ENCODE results near the gene AP5B1. TPM values are rescaled to one million over a fixed set of nuclear protein-coding genes. Genes with fewer than 3 reads are reported as not detected.

The AP5B1 gene
- total and polyA plus RNA-seq, 2 experiments from 2014 or later = 3.1 to 16.1 TPM

- no peak for DNase-seq (ENCODE audit: low spot score)
- Histone ChIP-seq H2AFZ (no peak overlapping the region; the same call in 1 of the 2 replicates), H3K79me2 (replicated peaks; ENCODE audit: insufficient read depth) (no peaks in the 10 kb centered on the region; the same call in 1 of the 2 replicates), H3K4me3 (peak overlapping the region; percentile 86), H3K27ac (ENCODE audit: low read depth) (no peak overlapping the region), H3K4me2 (peak overlapping the region; percentile 82), H3K4me1 (ENCODE audit: insufficient read depth) (peaks cover 29% of the 10 kb centered on the region), H3K9me2 (ENCODE audit: insufficient read depth) (0 out of 2 replicates have a peak, but pooled peaks cover 2% of the 10 kb centered on the region), H3K36me3 (ENCODE audit: insufficient read depth) (no peaks in the 10 kb centered on the region), H3K27me3 (ENCODE audit: insufficient read depth) (peaks cover 49% of the 10 kb centered on the region), H4K20me1 (replicated peaks; ENCODE audit: insufficient read depth) (no peaks in the 10 kb centered on the region), H3F3A (replicated peaks; ENCODE audit: low read depth) (no peaks in the 10 kb centered on the region)
- no peak for ATAC-seq
- TF ChIP-seq ZNF331 (CRISPR knock-in tag; IDR thresholded peaks at IDR 0.05; ENCODE audit: low read depth) (no peak), ZNF114 (CRISPR knock-in tag; IDR thresholded peaks at IDR 0.05) (no peak), CREB1 (CRISPR knock-in tag; IDR thresholded peaks at IDR 0.05; ENCODE audit: low read depth) (no peak), EZH2phosphoT487 (IDR thresholded peaks at IDR 0.05; ENCODE audit: unreplicated experiment) (no peak), STAT1 (IDR thresholded peaks at IDR 0.05; ENCODE audit: unreplicated experiment) (no peak), ZNF462 (CRISPR knock-in tag; IDR thresholded peaks at IDR 0.05) (no peak), CTCF (conservative IDR thresholded peaks at IDR 0.05; ENCODE audit: low read depth in 2 of 2) (no peak), EZH2 (IDR thresholded peaks at IDR 0.05; ENCODE audit: low read depth, unreplicated experiment) (no peak), POLR2AphosphoS5 (IDR thresholded peaks at IDR 0.05; ENCODE audit: low read depth) (no peak), ETS1 (IDR thresholded peaks at IDR 0.05) (no peak), REST (IDR thresholded peaks at IDR 0.05; ENCODE audit: unreplicated experiment) (no peak), NANOG (IDR thresholded peaks at IDR 0.05; ENCODE audit: borderline replicate concordance) (no peak), JUNB (IDR thresholded peaks at IDR 0.05; ENCODE audit: unreplicated experiment) (no peak)
- Mint-ChIP-seq H3K27ac (no peak overlapping the region), H3K4me3 (peak overlapping the region; percentile 86), H3K4me1 (peaks cover 42% of the 10 kb centered on the region), H3K36me3 (ENCODE audit: low read depth) (no peaks in the 10 kb centered on the region; the same call in 2 of the 3 replicates), H3K27me3 (ENCODE audit: insufficient read depth, low read depth, poor library complexity) (peaks cover 48% of the 10 kb centered on the region), H3K9me3 (no peaks in the 10 kb centered on the region; the same call in 2 of the 3 replicates)
Measured at GRCh38 chr11:65788821-65789220, 8.0 kb upstream of the AP5B1 start.

All from GM23338 (cell line).